NCI-H2196 (cell line): ENCODE results near the gene TM2D1.
"Not testable (repeated sequence)": the region's sequence is repeated elsewhere in the genome, so short reads cannot be mapped to it uniquely, and the experiment has no call there.

Experiments
- DNase-seq: peaks from one replicate; lab custom pipeline; 2025; ENCODE audit not compliant: unreplicated experiment; lab: John Stamatoyannopoulos, UW

Gene TM2D1

GRCh38 chr1:61724813-61725694 lies at the start of gene TM2D1:
TSS of gene TM2D1 (minus strand) at chr1:61725141. CDS start at chr1:61725120, 21 bp downstream.
- peak; percentile 94 for DNase-seq

GRCh38 chr1:61770131-61770530 lies 45.2 kb upstream of the TM2D1 start:
- DNase-seq, result no peak

GRCh38 chr1:61757950-61758349 lies 33.0 kb upstream of the TM2D1 start:
- no peak for DNase-seq

GRCh38 chr1:61756773-61757172 lies 31.8 kb upstream of the TM2D1 start:
- no peak for DNase-seq

GRCh38 chr1:61754545-61754944 lies 29.6 kb upstream of the TM2D1 start:
- peak; percentile 20 for DNase-seq

DNA sequence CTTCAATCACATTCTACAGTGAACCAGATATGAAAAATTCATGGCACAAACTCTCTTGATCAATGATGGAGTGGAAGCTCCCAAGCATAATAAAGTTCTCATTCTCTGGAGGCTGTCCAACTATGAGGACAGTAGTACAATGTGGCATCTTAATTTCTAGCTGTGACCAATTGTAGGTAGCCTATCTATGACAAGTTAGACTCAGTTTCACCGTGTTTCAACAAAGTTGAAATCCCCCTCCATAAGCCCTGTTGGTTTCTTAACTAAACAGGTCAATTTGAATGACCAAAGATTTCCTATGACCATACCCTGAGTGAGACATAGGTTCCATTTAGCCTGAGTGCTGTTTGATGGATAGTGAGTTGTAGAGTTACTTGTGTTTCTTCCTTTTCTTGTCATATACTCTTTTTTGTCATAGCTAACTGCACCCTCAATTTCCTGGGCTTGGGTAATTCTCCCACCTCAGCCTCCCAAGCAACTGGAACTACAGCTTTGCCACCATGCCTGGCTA lies 29.1 kb upstream of the TM2D1 start:
- DNase-seq, result no peak

- DNase-seq, result no peak
Measured at GRCh38 chr1:61752921-61753389, 28.0 kb upstream of the TM2D1 start.

GRCh38 chr1:61749574-61749973 lies 24.6 kb upstream of the TM2D1 start:
- DNase-seq, result no peak

GRCh38 chr1:61748566-61748965 lies 23.6 kb upstream of the TM2D1 start:
- DNase-seq, result no peak

DNA sequence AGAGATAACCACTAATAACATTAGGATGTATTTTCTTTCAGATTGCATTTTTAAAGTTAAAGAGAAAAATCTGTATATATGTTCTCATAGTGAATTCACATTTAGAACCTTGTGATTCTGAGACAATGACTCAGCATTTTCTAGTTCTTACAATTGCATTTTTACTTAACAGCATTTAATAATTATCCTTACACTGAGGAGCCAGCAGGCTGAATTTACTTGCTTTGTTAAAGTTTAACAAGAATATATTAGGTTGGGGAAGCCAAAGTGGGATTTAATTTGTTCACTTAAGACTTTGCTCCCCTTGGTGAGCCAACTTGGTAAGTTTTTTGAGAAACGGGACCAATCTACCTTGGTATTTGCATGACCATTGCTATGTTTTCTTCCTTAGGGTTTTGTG lies 21.9 kb upstream of the TM2D1 start:
- no peak for DNase-seq

DNA sequence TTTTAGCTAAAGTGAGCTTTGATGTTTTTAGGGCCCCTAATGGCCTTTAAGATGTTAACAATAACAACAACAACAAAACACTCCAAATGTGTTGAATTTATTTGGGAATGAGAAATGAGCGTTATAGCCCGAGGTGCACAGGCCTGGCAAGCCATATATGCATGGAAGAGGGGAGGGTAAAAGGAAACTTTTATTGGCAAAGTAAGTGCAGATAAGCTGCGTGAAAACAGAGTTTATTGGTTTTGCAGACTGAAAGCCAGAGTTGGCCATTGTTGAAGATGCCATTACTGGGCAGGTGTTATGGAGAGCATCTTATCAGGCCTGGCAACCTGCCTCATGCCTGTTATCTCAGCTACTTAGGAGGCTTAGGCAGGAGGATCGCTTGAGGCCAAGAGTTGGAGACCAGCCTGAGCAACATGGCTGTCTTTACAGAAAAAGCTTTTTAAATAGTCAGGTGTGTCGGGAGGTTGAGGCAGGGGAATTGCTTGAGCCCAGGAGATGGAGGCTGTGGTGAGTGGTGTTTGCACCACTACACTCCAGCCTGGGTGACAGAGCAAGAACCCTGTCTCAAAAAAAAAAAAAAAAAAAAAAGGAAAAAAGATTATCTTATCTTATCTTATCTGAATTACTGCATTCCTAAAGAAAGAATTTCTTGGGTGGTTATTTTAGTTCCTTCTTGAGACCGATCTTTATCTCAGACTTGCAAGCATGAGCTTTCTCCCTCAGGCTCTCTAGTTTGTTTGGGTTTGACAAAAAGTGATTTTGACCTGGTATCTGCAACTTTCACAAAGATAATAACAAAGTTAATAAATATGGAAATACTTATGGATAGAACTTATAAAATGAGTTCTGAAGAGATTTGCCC lies 19.0 kb upstream of the TM2D1 start:
- no peak for DNase-seq

DNA sequence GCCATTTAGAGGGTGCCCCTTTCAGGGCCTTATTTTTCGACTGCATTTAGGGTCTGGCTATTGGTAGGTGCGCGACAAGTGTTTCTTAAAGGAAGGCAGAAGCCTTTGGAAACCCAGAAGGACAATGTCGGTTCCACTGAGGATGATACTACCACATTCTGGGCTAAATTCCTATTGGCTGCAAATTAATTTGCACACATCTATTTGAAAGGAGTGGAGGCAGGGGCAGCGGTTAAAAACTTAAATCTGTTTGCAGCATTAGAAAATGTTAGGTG lies 18.4 kb upstream of the TM2D1 start:
- DNase-seq, result no peak

DNA sequence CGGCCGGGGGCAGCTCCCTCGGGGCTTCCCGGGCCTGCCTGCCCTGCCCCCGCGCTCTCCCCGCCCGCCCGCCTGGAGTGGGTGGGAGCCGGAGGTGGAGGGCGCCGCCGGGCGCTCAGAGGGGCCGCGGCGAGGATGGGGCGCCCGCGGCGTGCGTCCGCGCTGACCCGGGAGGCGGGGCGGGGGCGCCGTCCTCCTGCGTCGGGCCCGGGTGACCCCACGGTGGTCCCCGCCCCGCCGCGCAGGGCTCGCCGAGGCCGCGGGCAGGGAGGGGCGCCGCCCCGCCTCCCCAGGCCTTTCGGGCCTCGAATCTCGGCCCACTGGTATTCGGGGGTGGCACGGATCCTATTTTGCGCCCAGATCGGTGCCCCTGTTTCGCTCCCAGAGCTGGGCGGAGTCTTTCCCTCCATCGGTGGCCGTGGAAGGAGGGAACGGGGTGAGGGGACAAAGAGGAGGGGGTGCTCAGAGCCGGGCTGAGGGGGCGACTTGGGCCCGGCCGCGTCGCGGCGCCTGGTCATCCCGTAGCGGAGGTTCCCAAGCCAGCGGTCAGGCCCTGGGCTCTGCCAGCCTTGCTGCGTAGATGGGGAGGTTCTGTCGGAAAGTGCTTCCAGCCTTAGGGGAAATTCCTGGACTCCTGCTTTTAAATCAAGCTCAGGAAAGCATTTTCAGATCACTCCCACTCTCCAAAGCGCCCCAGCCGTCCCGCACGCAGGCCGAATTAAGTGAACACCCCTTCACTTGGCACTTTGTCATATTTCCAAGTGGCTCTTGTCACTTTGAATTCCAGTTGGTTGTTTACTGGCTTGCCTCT lies 17.9 kb upstream of the TM2D1 start:
- peak; percentile 23 for DNase-seq

DNA sequence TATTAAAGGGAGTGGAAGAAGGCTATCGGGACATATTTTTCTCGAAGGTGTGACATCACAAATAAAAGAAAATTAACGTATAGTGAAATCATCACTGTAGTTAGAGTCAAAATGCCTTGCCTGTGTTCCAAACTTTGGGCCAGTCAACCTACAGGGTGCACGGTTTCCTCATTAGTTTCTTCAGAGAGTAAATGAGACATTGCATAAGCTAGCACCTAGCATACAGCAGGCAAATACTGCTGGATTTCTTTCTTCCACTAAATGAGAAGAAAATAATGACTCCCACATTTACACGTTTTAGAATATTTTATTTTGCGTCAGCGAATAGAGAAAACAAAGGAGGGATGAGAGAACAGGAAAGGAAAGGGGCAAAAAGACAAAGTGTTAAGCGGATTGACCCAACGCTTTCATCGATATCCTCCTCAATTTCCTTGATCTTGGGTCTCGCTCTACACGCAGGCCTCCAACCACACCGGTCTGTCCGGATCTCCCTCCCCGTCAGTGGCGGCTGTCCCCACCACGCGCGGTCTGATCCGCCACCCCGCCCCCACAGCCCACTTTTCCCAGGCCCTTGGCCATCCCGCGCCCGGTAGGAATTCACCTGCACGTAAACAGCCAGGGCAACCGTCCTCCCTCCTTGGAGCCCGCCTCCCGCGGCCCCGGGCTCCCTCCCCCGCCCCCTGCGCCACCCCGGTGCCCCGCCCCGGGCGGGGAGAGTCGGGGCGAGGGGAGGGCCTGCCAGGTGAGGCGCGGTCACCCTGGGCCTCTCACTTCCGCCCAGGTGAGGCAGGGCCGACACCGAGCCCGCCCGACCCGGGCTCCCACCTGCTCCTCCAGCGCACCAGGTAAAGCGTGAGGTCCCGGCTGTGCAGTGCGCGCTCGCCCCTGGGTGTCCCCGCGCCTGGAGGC lies 17.0 kb upstream of the TM2D1 start, which contains the start of gene PATJ:
Gene PATJ (plus strand): TSS at position 770 of the 909 bp plus-strand sequence. CDS start 20,413 bp downstream, outside the sequence.
- peak; percentile 90 for DNase-seq

GRCh38 chr1:61740751-61741700 lies 16.1 kb upstream of the TM2D1 start:
- DNase-seq, result no peak

GRCh38 chr1:61732726-61733125 lies 7.8 kb upstream of the TM2D1 start:
- DNase-seq, result no peak

DNA sequence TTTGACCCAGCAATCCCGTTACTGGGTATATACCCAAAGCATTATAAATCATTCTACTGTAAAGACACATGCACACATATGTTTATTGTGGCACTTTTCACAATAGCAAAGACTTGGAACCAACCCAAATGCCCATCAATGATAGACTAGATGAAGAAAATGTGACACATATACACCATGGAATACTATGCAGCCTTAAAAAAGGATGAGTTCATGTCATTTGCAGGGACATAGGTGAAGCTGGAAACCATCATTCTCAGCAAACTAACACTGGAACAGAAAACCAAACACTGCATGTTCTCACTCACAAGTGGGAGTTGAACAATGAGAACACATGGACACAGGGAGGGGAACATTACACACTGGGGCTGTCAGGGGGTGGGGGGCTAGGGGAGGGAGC lies 5.7 kb upstream of the TM2D1 start:
- DNase-seq, result not testable (repeated sequence)

DNA sequence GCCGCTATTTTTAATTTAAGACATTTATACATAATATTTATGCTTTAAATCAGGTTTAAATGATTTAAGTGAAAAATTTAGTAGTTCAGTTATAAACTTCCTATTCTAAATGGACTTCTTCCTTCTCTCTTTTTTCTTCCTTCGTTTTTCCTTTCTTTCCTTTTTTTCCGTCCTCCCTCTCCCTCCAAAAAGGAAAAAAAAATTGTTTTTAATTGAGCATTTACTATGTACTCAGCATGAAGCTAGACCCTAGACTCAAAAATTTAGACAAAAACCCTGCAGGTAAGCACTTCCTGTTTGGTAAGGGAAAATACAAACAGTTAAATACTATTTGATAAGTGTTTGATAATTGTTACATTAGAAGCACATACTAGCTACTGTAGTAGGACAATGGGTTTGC lies 2.6 kb upstream of the TM2D1 start:
- no peak for DNase-seq

- no peak for DNase-seq
Measured at GRCh38 chr1:61724506-61724812, 482 bp downstream of the TM2D1 start.
